Endothelial cell of umbilical vein (primary cell): ENCODE results near the gene HSPBAP1.

Experiments used
- POLR2AphosphoS5 ChIP-seq: IDR thresholded peaks from 2 replicates; pipeline ENCODE4 v1.6.1; 2012; ENCODE audit warnings: low read depth, mild to moderate bottlenecking, control low read depth, low read length, moderate library complexity; ENCODE audit not compliant: insufficient read depth
- TF ChIP-seq, protein P1 (sequence below), 2 donors: IDR thresholded peaks; 1 replicate in 1 of 2; 2 replicates in 1 of 2; pipeline ENCODE4 v1.5.1; 2011; ENCODE audit warnings: low read length in 2 of 2, mild to moderate bottlenecking in 2 of 2, moderate library complexity in 2 of 2, control low read depth in 1 of 2, inconsistent platforms in 1 of 2, low read depth in 1 of 2; ENCODE audit not compliant: insufficient read depth in 1 of 2; ENCODE audit errors: extremely low read depth in 1 of 2

- TF ChIP-seq, protein P1, sequence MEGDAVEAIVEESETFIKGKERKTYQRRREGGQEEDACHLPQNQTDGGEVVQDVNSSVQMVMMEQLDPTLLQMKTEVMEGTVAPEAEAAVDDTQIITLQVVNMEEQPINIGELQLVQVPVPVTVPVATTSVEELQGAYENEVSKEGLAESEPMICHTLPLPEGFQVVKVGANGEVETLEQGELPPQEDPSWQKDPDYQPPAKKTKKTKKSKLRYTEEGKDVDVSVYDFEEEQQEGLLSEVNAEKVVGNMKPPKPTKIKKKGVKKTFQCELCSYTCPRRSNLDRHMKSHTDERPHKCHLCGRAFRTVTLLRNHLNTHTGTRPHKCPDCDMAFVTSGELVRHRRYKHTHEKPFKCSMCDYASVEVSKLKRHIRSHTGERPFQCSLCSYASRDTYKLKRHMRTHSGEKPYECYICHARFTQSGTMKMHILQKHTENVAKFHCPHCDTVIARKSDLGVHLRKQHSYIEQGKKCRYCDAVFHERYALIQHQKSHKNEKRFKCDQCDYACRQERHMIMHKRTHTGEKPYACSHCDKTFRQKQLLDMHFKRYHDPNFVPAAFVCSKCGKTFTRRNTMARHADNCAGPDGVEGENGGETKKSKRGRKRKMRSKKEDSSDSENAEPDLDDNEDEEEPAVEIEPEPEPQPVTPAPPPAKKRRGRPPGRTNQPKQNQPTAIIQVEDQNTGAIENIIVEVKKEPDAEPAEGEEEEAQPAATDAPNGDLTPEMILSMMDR (IDR thresholded peaks at IDR 0.05; ENCODE audit: extremely low read depth in 1 of 2, insufficient read depth in 1 of 2, low read depth in 1 of 2, low read length in 2 of 2): no peak
- TF ChIP-seq POLR2AphosphoS5: no peak
These were observed 38.1 kb downstream of the HSPBAP1 start for GRCh38 chr3:122755491-122755890.
